HG02938 (cell line): ENCODE results near the gene HPS6.
A peak's percentile ranks its signal among the peaks of the same experiment; 100 is the strongest.

ENCODE experiments used
- ATAC-seq: cut with Tn5 transposase; IDR thresholded peaks from one replicate; pipeline ENCODE4 v1.9.1; 2021; ENCODE audit warnings: mild to moderate bottlenecking, moderate library complexity; ENCODE audit not compliant: unreplicated experiment

The HPS6 gene

DNA sequence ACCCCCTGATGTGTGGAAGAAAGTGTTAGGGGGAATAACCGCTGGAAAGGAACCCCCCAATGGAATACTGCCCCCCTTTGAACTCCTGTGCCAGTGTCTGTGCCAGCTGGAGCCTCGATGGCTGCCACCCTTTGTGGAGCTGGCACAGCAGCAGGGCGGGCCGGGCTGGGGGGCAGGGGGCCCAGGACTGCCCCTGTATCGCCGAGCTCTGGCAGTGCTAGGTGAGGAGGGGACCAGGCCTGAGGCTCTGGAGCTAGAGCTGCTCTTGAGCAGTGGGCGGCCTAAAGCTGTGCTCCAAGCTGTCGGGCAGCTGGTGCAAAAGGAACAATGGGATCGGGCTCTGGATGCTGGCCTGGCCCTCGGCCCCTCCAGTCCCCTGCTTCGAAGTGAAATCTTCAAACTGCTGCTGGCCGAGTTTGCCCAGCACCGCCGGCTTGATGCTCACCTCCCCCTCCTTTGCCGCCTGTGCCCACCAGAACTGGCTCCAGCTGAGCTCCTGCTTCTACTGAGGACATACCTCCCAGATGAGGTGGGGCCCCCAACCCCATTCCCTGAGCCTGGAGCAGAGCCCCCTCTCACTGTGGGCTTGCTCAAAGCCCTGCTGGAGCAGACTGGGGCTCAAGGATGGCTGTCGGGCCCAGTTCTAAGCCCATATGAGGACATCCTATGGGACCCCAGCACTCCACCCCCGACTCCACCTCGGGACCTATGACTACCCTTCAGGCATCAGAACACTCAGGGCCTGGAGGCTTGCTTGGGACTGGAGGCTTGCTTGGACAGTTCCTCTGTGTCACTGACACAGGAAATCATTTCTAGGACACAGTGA, 2.2 kb downstream of the HPS6 start:
- ATAC-seq, result no peak

DNA sequence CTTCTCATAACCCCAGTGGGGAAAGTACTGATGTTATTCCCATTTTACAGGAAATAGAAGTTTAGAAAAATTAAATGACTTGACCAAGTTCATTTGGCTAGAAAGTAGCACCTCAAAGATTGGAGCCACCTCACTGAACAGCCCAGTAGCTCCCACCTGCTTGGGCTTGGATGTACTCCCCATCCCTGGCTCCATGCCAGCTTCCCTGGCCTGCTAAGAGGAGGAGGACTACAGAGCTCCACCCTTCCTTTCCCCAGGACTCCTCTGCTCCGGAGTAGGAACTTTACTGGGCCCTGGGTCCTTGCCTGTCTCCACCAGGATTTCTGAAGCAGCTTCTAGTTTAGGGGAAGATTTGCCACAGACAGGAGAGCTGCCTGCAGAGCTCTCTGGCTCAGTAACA, 3.1 kb downstream of the HPS6 start:
- no peak for ATAC-seq

GRCh38 chr10:102069071-102069470, 3.9 kb downstream of the HPS6 start:
- no peak for ATAC-seq

GRCh38 chr10:102072673-102073527, 7.8 kb downstream of the HPS6 start:
- ATAC-seq, result no peak

DNA sequence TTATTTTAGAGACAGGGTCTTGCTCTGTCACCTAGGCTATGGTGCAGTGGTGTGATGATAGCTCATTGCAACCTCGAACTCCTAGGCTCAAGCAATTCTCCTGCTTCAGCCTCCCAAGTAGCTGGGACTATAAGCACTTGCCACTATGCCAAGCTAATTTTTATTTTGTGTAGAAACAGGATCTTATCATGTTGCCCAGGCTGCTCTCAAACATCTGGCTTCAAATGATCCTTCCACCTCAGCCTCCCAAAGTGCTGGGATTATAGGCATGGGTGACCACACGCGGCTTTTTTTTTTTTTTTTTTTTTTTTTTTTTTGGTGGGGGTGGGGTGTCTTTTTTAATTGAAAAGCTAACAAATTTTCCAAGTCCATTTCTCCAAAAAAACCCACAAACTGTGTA, 18.4 kb downstream of the HPS6 start:
- ATAC-seq, result no peak

DNA sequence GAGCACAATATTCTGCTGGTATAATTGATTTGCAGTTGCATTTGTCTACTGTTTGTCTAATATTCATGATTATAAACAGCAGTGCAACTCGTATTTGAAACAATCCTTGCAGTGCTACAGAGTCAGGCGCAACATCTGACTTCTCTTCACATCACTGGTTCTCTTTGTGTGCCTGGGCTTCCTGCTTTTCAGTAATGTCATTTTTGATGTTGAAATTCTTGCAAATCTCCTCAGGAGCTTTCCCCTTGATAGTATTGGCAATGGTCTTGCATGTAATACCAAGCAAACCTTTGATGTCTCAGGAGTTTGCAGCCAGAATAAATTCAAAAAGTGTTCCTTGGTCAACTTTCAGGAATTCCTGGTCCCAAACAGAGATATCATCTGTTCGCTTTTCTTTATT, 20.2 kb downstream of the HPS6 start:
- no peak for ATAC-seq

DNA sequence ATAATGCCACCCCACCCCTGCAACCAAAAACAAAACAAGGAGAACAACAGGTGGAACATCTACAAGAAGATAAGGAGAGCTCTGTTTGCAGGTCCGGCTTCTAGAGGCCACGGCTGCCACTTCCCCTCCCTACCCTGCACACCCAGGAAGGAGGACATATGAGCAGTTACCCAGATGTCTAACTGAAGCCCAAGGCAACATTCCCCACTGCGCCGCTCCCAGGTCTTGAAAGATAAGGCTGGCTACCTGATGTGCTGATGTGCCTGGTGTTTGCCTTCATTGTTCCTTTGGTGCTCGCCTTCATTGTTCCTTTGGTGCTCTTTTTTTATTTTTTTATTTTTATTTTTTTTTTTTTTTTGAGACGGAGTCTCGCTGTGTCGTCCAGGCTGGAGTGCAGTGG, 21.0 kb downstream of the HPS6 start:
- no peak for ATAC-seq

- no peak for ATAC-seq
These were observed 25.6 kb downstream of the HPS6 start for GRCh38 chr10:102090772-102091171.

GRCh38 chr10:102096449-102096848, 31.3 kb downstream of the HPS6 start:
- no peak for ATAC-seq

- no peak for ATAC-seq
These were observed 36.0 kb downstream of the HPS6 start for GRCh38 chr10:102101152-102101551.

GRCh38 chr10:102102421-102102820, 37.3 kb downstream of the HPS6 start:
- no peak for ATAC-seq

DNA sequence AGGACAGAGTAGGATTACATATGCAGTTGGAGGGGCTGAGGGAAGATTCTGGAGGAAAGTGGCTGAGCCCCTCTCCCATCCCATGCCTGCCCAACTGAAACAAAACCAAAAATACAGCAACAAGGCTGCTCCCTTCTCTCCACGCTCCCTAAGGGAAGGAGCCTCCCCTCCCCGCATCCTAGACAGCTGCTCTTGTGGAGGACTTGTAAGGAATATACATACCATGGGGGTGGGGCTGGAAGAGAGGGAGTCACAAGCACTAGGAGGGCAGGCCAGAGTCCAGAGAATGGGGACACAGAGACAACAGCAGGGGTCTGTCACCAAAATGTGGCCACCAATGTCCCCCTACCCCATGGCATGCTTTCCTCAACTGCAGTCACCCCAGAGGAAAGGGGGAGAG, 41.8 kb downstream of the HPS6 start:
- ATAC-seq, result no peak

- no peak for ATAC-seq
These were observed 44.3 kb downstream of the HPS6 start for GRCh38 chr10:102109166-102110116.

DNA sequence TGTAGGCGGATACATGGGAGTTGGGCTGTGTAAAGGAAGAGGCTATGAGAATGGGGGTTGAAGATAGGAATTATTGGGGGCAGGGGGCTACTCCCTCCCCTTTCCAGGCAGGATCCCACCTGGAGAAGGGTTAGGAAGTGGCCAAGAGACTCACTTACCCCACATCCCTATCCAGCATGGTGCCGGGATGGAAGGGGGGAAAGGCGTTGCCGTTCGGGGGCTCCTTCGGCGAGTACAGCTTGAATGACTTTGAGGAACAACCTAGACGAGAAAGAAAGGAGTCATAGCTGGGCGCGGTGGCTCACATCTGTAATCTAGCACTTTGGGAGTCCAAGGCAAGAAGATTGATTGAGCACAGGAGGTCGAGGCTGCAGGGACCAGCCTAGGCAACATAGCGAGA, 46.1 kb downstream of the HPS6 start:
- no peak for ATAC-seq

DNA sequence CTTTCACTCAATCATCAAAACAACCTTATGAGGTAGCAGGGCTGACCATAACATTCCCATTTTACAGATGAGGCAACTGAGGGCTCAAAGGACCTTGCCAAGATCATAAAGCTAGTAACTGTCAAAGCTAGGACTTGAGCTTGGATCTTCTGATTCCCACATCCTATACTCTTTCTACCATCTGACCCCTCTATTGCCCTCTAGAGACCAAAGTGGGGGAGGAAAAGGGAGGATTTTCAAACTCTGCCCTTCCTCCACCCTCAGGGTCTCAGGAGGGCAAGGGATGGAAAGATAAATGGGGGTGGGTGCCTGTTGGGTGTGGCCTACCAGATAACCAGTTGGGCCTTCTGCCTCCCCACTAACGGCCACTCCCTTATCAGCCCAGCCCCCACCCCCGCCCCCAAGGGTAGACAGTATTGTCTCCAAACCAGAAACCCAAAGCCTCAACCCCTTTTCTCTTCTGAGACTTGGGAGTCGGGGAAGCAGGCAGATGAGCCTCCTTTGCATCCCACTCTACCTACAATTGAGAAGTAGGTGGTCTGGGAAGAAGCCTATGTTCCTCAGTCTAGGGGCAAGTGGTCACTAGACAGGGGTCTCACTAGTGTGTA, 47.2 kb downstream of the HPS6 start:
- ATAC-seq, result no peak

GRCh38 chr10:102113261-102113955, 48.3 kb downstream of the HPS6 start:
- ATAC-seq, result no peak

GRCh38 chr10:102113956-102114857, 49.1 kb downstream of the HPS6 start:
- peak; percentile 13 for ATAC-seq

DNA sequence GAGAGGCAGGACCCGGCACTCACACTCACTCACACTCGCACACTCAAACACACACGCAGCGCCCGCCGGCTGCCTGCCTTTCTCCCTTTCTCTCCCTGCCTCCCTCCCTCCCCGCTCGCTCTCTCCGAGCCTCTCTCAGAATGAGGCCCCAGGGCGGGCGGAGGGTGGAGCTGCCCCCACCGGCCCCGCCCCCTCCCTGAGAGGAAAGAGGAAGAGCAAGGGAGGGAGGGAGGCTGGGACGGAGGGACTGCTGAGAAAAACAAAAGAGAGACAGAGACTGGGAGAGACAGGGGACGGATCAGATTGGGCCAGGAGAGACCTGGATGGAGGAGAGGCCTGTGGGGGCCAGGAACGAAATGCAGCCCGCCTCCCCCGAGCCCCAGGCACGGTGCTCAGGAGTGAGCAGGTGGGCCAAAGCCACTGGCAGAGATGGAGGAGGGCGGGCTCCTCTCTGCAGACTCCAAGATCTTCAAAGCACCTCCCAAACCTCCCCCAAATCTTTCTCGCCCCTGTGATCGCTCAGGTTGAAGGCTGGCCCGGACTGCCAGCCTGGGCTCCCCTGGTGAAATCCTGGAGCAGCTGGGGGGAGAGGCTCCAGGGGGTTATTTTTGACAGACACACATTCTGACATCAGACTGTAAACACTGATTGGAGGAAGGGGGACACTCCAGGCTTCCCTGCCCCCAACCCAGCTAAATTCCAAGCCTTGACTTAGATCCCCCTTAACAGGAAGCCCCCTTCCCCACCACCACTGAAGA, 49.9 kb downstream of the HPS6 start:
- ATAC-seq, result peak; percentile 62
